ACC112 (cell line): ENCODE measurements around the gene DAB1.

Experiments used
- H2AFZ ChIP-seq: fragments of 200-600 bp; sonication (generic); one replicate; pipeline ENCODE4 v1.6.0; 2017; ENCODE audit warnings: antibody characterized with exemption, low read length; ENCODE audit not compliant: unreplicated experiment
- H3K27ac ChIP-seq: fragments of 200-600 bp; sonication (generic); 2 replicates; pipeline ENCODE4 v1.5.1; 2014; ENCODE audit warnings: low read depth, mild to moderate bottlenecking, antibody characterized with exemption, low read length, moderate library complexity
- H3K27me3 ChIP-seq: fragments of 200-600 bp; sonication (generic); 2 replicates; pipeline ENCODE4 v1.6.1; 2014; ENCODE audit warnings: mild to moderate bottlenecking, antibody characterized with exemption, low read length, moderate library complexity, mixed read lengths; ENCODE audit not compliant: insufficient read depth
- H3K36me3 ChIP-seq: fragments of 200-600 bp; sonication (generic); 2 replicates; pipeline ENCODE4 v1.6.1; 2016; ENCODE audit warnings: mild to moderate bottlenecking, antibody characterized with exemption, low read length, moderate library complexity, mixed read lengths; ENCODE audit not compliant: insufficient read depth
- H3K4me1 ChIP-seq: fragments of 200-600 bp; sonication (generic); one replicate; pipeline ENCODE4 v1.6.1; 2016; ENCODE audit warnings: low read length, mixed read lengths; ENCODE audit not compliant: insufficient read depth, unreplicated experiment, control insufficient read depth
- H3K4me3 ChIP-seq: fragments of 200-600 bp; sonication (generic); 2 replicates; pipeline ENCODE4 v1.5.1; 2014; ENCODE audit warnings: mild to moderate bottlenecking, low read depth, low read length
- H3K79me2 ChIP-seq: fragments of 200-600 bp; sonication (generic); one replicate; pipeline ENCODE4 v1.6.0; 2016; ENCODE audit warnings: low read length; ENCODE audit not compliant: control insufficient read depth, unreplicated experiment, insufficient read depth

The DAB1 gene

DNA sequence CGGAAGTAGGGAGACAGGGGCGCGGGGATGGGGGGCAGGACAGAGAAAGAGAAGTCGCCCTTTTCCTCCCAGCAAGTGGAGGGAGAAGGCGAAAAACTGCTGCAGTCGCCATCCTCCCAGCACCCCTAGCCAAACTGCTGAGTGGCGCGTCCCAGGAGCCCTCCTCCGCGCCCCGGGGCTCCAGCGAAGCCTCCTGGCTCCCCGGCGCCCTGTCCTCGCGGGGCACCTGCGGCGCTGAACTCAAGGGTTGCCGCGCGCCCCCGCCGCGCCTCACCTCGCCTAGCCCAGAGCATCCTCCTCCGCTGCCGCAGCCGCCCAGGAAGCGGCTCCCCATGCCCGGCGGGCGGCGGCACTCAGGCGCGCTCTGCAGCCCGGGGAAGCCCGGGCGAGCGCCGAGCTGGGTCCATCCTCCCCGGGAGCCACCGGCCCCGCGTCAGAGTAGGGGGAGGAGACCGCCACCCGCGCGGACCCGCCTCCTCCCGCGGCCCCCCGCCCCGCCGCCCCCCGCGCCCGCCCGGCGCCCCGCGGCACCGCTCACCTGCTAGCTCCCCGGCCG lies at the start of gene DAB1:
Gene DAB1 (minus strand): TSS at position 405 of the 556 bp plus-strand sequence. CDS start 133,030 bp downstream, outside the sequence.
- peak within 1 kb of the TSS; percentile 70 for H3K4me3 ChIP-seq

DNA sequence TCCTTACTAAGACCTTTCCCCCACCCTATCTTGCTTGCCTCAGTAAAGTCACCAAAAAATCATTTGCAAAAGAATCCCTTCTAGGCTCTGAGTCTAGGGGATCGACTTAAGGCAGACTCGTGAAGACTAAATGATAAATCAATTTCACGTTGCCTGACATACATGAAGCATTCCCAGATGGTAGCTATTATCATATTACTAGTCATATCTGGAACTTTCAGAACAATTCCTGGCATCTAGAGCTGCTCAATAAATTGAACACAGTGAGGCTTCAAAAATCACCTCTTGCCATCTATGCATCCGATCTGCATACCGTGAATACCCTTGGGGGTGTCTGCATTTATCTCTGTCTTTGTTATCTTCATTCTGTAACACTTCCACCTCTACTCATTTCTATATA lies 49.6 kb upstream of the DAB1 start:
- Histone ChIP-seq H3K4me3 (no peak overlapping the region), H3K36me3 (no peaks in the 10 kb centered on the region), H3K79me2 (no peaks in the 10 kb centered on the region), H2AFZ (no peak overlapping the region), H3K27ac (peak overlapping the region; percentile 72; the same call in 1 of the 2 replicates), H3K4me1 (peaks cover 34% of the 10 kb centered on the region), H3K27me3 (no peaks in the 10 kb centered on the region)

More for the DNA sequence above, at the start of gene DAB1:
- peak within 1 kb of the TSS; percentile 43 for H2AFZ ChIP-seq
- H3K79me2 ChIP-seq = no peaks in the 10 kb centered on the region
- H3K27me3 ChIP-seq = peaks cover 73% of the 10 kb centered on the region
- no peaks in the 10 kb centered on the region for H3K36me3 ChIP-seq
- no peak within 1 kb of the TSS for H3K27ac ChIP-seq
- peaks cover 8% of the 10 kb centered on the region for H3K4me1 ChIP-seq

DNA sequence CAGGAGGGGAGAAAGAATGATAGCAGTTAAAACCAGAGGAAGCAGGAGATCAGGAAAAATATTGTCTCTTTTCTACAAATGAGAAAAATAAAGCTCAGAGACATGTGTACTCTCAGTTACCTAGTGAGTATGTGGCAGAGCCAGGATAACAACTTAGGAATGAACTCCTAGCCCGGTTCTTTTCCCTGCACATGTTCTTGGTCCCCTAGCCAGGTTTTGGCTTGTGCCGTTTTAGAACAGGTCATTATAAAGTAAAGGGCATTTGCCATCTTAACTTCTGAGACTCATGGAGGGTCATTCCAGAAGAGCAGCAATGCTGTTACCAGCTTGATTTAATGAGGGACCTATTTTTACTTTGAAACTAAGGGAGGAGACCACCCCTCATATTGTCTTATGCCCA lies 48.1 kb upstream of the DAB1 start:
- peaks cover 45% of the 10 kb centered on the region for H3K4me1 ChIP-seq
- H3K36me3 ChIP-seq = no peaks in the 10 kb centered on the region
- no peaks in the 10 kb centered on the region for H3K27me3 ChIP-seq
- no peaks in the 10 kb centered on the region for H3K79me2 ChIP-seq
- H2AFZ ChIP-seq = no peak overlapping the region
- no peak overlapping the region for H3K4me3 ChIP-seq
- H3K27ac ChIP-seq = no peak overlapping the region

DNA sequence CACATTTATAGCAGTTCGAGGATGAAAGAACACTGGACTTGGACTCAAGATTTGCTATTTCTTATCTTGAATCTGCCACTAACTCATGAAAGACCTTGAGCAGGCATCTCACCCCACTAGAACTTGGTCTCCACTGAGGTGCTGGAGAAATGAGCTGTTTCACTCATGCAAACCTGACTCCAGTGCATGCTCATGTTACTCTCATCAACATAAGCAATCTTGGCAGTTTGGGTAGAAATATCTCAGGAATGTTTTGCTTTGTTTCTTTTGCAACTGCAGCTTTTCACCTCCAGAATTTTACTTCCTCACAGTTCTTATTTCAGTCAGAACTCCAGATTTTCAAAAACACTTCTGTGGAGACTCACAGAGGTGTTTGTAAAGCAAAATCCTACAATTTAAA lies 46.2 kb upstream of the DAB1 start:
- Histone ChIP-seq H3K4me1 (peaks cover 45% of the 10 kb centered on the region), H3K27me3 (no peaks in the 10 kb centered on the region), H2AFZ (no peak overlapping the region), H3K4me3 (no peak overlapping the region; the same call in 1 of the 2 replicates), H3K36me3 (no peaks in the 10 kb centered on the region), H3K27ac (peak overlapping the region; percentile 25; the same call in 1 of the 2 replicates), H3K79me2 (no peaks in the 10 kb centered on the region)

DNA sequence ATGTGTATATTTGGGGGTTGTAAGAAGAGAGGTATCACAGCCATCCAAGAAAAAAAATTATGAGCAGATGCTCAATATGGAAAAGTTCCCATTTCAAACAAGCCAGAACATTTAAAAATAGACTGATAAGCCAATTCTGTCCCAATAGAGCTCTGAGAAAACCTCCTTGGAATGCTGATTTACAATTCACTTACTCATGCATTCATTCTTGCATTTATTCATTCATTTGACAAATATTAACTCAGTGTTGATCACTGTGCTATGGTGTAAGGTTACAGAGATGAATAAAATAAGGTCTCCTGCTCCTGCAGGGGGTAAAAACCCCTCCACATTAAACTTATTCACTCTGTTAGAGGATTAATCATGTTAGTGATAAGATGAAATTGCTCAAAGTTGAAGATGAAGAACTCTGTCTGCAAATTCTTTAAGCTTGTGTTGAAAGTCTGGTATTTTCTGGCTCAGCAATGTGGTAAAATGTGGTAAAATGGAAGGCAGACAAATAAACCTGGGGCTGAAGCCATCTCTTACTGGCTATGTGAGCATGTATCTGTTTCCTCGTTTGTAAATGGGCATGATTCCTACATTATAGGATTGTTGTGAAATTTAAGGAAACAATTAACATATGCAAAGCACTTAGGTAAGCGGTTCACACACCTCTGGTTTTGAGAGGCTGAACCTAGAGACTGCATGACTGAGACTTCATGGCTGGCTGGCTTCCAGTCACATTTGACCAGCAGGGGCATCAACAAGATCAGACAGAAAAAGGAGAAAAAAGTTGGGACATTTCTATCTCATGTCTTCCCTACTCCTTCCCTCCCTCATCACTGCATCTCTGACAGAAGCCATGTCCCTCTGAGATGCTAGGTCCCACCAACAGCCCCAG lies 45.0 kb upstream of the DAB1 start:
- H3K27me3 ChIP-seq = peaks cover 6% of the 10 kb centered on the region; the same call in 1 of the 2 replicates
- no peaks in the 10 kb centered on the region for H3K79me2 ChIP-seq
- no peak overlapping the region for H3K4me3 ChIP-seq
- H2AFZ ChIP-seq = no peak overlapping the region
- H3K36me3 ChIP-seq = no peaks in the 10 kb centered on the region
- peaks cover 43% of the 10 kb centered on the region for H3K4me1 ChIP-seq
- peak overlapping the region; percentile 50 for H3K27ac ChIP-seq

DNA sequence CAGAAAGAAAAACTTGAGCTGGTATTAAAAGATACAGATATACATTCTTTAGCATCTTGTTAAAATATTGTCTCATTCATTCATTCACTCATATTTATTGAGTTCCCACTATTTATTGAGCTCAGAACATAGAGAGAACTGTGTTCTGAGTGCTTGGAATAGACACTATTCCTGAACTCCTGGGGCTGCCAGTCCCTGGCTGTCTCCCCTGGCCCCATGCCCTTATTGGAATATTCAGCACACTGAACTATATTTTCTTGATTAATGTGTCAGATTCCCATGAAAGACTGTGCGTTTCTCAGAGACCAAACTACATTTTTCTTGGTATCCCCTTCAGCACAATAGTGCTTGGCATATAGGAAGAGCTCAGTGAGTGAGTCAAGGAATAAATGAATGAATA lies 44.0 kb upstream of the DAB1 start:
- no peak overlapping the region for H2AFZ ChIP-seq
- no peak overlapping the region for H3K27ac ChIP-seq
- H3K79me2 ChIP-seq = no peaks in the 10 kb centered on the region
- H3K36me3 ChIP-seq = no peaks in the 10 kb centered on the region
- peaks cover 36% of the 10 kb centered on the region for H3K4me1 ChIP-seq
- peaks cover 6% of the 10 kb centered on the region; the same call in 1 of the 2 replicates for H3K27me3 ChIP-seq
- no peak overlapping the region for H3K4me3 ChIP-seq

DNA sequence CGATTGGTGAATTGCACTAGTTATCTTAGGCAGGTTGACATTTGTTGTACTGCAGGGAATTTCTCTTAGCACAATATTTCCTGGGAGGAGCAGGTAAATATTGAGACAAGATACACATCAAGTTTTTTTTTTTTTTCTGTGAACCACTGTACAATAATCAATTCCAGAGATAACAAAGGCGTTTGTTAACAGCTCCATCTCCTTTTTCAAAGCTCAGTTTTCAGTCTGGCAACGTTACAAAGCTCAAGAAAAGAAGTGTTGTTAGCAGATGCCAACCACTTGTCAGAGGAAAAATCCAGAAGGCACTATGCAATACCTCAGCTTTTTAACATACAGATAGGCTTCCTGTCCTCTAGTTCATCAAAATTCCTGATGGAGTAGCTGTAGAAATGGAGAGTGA lies 40.9 kb upstream of the DAB1 start:
- Histone ChIP-seq H3K27ac (no peak overlapping the region), H3K79me2 (no peaks in the 10 kb centered on the region), H3K36me3 (no peaks in the 10 kb centered on the region), H3K4me3 (no peak overlapping the region), H2AFZ (no peak overlapping the region), H3K4me1 (peaks cover 24% of the 10 kb centered on the region), H3K27me3 (peaks cover 6% of the 10 kb centered on the region; the same call in 1 of the 2 replicates)

DNA sequence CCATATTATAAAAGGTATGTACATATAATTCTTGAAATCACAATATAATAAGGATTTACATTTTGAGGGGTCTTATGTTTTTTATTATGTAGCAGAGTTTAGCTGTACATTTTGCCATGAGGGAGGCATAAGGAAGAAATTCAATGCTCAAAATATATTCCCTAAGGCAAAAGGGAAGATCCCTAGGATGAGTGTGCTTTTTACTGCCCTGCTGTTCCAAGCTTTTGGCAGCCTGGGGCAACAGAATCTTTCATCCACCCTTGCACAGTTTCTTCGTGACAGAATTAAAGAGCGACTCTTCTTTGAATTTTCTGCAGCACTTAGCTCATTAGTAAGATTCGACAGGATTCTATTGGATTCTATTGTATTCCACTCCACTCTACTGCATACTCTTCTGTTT lies 39.5 kb upstream of the DAB1 start:
- Histone ChIP-seq H3K4me3 (no peak overlapping the region), H2AFZ (no peak overlapping the region), H3K27me3 (peaks cover 6% of the 10 kb centered on the region; the same call in 1 of the 2 replicates), H3K4me1 (peaks cover 10% of the 10 kb centered on the region), H3K79me2 (no peaks in the 10 kb centered on the region), H3K36me3 (no peaks in the 10 kb centered on the region), H3K27ac (no peak overlapping the region)

DNA sequence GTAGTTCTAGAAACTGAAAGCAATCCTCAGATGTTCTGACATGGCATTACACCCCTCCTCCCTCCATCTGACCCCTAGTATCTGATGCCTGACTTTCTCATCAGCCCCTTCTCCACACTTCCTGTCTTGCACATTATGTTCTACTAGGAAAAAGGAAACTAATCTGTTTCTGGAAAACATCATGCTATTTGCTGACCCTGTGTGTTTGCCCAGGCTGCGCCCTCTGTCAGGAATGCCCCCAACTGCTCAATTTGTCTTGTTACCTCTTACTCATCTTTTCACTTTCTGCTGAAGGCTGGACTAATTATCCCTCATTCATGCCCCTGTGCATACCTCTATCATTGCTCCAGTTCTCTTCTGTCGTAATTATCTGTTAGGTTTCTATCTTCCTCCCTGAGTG lies 37.5 kb upstream of the DAB1 start:
- Histone ChIP-seq H3K27ac (no peak overlapping the region), H2AFZ (no peak overlapping the region), H3K4me1 (no peaks in the 10 kb centered on the region), H3K79me2 (no peaks in the 10 kb centered on the region), H3K4me3 (no peak overlapping the region), H3K27me3 (peaks cover 6% of the 10 kb centered on the region; the same call in 1 of the 2 replicates), H3K36me3 (no peaks in the 10 kb centered on the region)

DNA sequence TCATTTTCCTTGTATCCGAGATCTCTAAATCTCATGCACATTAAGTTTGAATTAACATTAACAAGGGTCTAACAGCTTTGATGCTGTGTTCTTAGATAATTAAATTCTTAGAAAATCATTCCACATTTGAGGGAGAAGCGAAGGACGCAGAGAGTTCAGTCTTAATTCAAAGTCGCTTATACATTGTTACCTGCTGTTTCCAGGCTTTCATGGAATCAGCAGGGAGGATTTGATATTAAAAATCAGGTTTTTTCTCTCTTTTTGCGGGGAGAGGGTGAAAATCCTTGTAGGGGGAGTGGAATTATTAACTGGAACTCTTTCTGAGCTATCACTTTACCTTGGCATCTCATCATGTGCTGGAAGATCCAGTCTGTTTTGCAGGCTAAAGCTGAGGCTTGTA lies 27.7 kb upstream of the DAB1 start:
- Histone ChIP-seq H3K4me3 (no peak overlapping the region), H3K4me1 (no peaks in the 10 kb centered on the region), H2AFZ (no peak overlapping the region), H3K79me2 (no peaks in the 10 kb centered on the region), H3K27ac (no peak overlapping the region), H3K27me3 (peaks cover 22% of the 10 kb centered on the region), H3K36me3 (no peaks in the 10 kb centered on the region)

DNA sequence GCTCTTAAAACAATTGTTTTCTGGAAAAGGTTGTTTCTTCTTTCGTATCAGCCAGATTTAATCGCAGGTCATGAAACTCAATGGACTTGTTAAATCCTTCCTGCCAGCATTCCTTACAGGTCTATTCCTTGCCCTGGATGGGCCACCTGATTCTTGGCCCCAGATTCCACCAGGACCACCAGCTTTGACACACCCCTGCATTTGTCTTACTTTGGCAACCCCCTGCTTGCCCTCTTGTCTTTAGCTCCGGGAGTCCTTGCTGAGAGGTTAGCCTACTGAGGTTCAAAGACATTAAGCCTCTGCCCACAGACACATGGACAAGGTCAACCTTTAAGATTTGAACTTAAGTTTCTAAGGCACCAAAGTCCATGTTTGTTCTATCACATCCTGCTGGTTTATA lies 27.1 kb upstream of the DAB1 start:
- Histone ChIP-seq H3K79me2 (no peaks in the 10 kb centered on the region), H3K4me3 (no peak overlapping the region), H3K27me3 (peaks cover 22% of the 10 kb centered on the region), H3K27ac (no peak overlapping the region), H3K4me1 (no peaks in the 10 kb centered on the region), H3K36me3 (no peaks in the 10 kb centered on the region), H2AFZ (no peak overlapping the region)
